ENCODE data around the gene MEX3C.

The MEX3C gene

GRCh38 chr18:51168960-51169662, 28.4 kb downstream of the MEX3C start:
- TF ChIP-seq CTCF (conservative IDR thresholded peaks at IDR 0.05; ENCODE audit: low read depth, low read length): no peak
- H3K4me3 ChIP-seq (ENCODE audit: low read depth, low read length): no peak overlapping the region
- no peak for DNase-seq (ENCODE audit: low read depth)

- H3K4me3 ChIP-seq (ENCODE audit: low read depth, low read length): no peak overlapping the region
- TF ChIP-seq CTCF (conservative IDR thresholded peaks at IDR 0.05; ENCODE audit: low read depth, low read length): no peak
- DNase-seq (ENCODE audit: low read depth): peak; percentile 32
Observed at GRCh38 chr18:51168026-51168742, 29.3 kb downstream of the MEX3C start.

GRCh38 chr18:51165296-51165695, 32.2 kb downstream of the MEX3C start:
- DNase-seq (ENCODE audit: low read depth): no peak
- no peak for TF ChIP-seq CTCF (conservative IDR thresholded peaks at IDR 0.05; ENCODE audit: low read depth, low read length)
- no peak overlapping the region for H3K4me3 ChIP-seq (ENCODE audit: low read depth, low read length)

- no peak for TF ChIP-seq CTCF (conservative IDR thresholded peaks at IDR 0.05; ENCODE audit: low read depth, low read length)
- H3K4me3 ChIP-seq (ENCODE audit: low read depth, low read length): no peak overlapping the region
- no peak for DNase-seq (ENCODE audit: low read depth)
Observed at GRCh38 chr18:51164761-51165281, 32.7 kb downstream of the MEX3C start.

GRCh38 chr18:51164342-51164741, 33.1 kb downstream of the MEX3C start:
- DNase-seq (ENCODE audit: low read depth): peak; percentile 10
- TF ChIP-seq CTCF (conservative IDR thresholded peaks at IDR 0.05; ENCODE audit: low read depth, low read length): no peak
- H3K4me3 ChIP-seq (ENCODE audit: low read depth, low read length): no peak overlapping the region

- DNase-seq (ENCODE audit: low read depth): no peak
- TF ChIP-seq CTCF (conservative IDR thresholded peaks at IDR 0.05; ENCODE audit: low read depth, low read length): no peak
- no peak overlapping the region for H3K4me3 ChIP-seq (ENCODE audit: low read depth, low read length)
Observed at GRCh38 chr18:51163543-51163942, 33.9 kb downstream of the MEX3C start.

Data from choroid plexus epithelial cell (primary cell).